Common myeloid progenitor, CD34-positive (primary cell): ENCODE data around the gene B4GALT6.

Experiments
- CTCF ChIA-PET: fragments of 350-600 bp; sonication (Branson Sonifier 250); formaldehyde crosslinking; loops from one replicate; lab custom pipeline; 2021; ENCODE audit warnings: antibody characterized with exemption; lab: Charles Lee
- POLR2A ChIA-PET: fragments of 350-600 bp; sonication (Branson Sonifier 250); formaldehyde crosslinking; loops from one replicate; lab custom pipeline; 2021; ENCODE audit warnings: antibody characterized with exemption; lab: Charles Lee
- DNase-seq, 3 donors: peaks; one replicate each; pipeline versions ENCODE4 v3.0.0 to v3.0.0-alpha.2; 2013
- H3K27ac ChIP-seq, 2 experiments: 1 replicate in 1 of 2; 2 replicates in 1 of 2; pipeline ENCODE4 v1.7.0; 2013; ENCODE audit warnings: inconsistent platforms in 2 of 2, low read length in 2 of 2, mild to moderate bottlenecking in 2 of 2, low read depth in 1 of 2, moderate library complexity in 1 of 2; ENCODE audit not compliant: severe bottlenecking in 2 of 2, insufficient read depth in 1 of 2, poor library complexity in 1 of 2
- H3K27me3 ChIP-seq, 5 experiments: replicated peaks in 2 of 5; 1 replicate in 3 of 5; 2 replicates in 2 of 5; pipeline versions ENCODE4 v1.6.1 to v1.7.0; 2013; ENCODE audit warnings: low read length in 4 of 5, mild to moderate bottlenecking in 2 of 5, moderate library complexity in 2 of 5, inconsistent platforms in 1 of 5; ENCODE audit not compliant: insufficient read depth in 5 of 5, control insufficient read depth in 4 of 5
- H3K36me3 ChIP-seq, 4 experiments: 1 replicate in 2 of 4; 2 replicates in 2 of 4; pipeline versions ENCODE4 v1.6.1 to v1.7.0; 2013; ENCODE audit warnings: low read length in 3 of 4, control low read depth in 1 of 4, mild to moderate bottlenecking in 1 of 4; ENCODE audit not compliant: control insufficient read depth in 4 of 4, insufficient read depth in 4 of 4
- H3K4me1 ChIP-seq, 4 experiments: 1 replicate in 3 of 4; 2 replicates in 1 of 4; pipeline versions ENCODE4 v1.6.1 to v1.7.1; 2013; ENCODE audit warnings: low read length in 3 of 4, mild to moderate bottlenecking in 3 of 4, control low read depth in 1 of 4, inconsistent platforms in 1 of 4, moderate library complexity in 1 of 4; ENCODE audit not compliant: control insufficient read depth in 4 of 4, insufficient read depth in 4 of 4; ENCODE audit errors: control extremely low read depth in 1 of 4
- H3K4me3 ChIP-seq, 7 experiments: 1 replicate in 4 of 7; 2 replicates in 3 of 7; pipeline versions ENCODE4 v1.5.1 to v1.7.0; 2013; ENCODE audit warnings: mild to moderate bottlenecking in 7 of 7, low read length in 6 of 7, moderate library complexity in 6 of 7, inconsistent platforms in 2 of 7, low read depth in 2 of 7, control low read depth in 1 of 7; ENCODE audit not compliant: insufficient read depth in 4 of 7, control insufficient read depth in 1 of 7; ENCODE audit errors: extremely low read depth in 1 of 7
- H3K9me3 ChIP-seq, 5 experiments: 1 replicate in 4 of 5; 2 replicates in 1 of 5; pipeline versions ENCODE4 v1.6.1 to v1.7.1; 2013; ENCODE audit warnings: low read length in 4 of 5, mild to moderate bottlenecking in 2 of 5, inconsistent platforms in 1 of 5, low read depth in 1 of 5, moderate library complexity in 1 of 5; ENCODE audit not compliant: control insufficient read depth in 4 of 5, insufficient read depth in 2 of 5; ENCODE audit errors: control extremely low read depth in 1 of 5
- WGBS: methylation state at CpG from one replicate; pipeline ENCODE4 v1.1.5; 2013; ENCODE audit not compliant: insufficient coverage; 5-methylcytosine and 5-hydroxymethylcytosine counted together

The B4GALT6 gene

DNA sequence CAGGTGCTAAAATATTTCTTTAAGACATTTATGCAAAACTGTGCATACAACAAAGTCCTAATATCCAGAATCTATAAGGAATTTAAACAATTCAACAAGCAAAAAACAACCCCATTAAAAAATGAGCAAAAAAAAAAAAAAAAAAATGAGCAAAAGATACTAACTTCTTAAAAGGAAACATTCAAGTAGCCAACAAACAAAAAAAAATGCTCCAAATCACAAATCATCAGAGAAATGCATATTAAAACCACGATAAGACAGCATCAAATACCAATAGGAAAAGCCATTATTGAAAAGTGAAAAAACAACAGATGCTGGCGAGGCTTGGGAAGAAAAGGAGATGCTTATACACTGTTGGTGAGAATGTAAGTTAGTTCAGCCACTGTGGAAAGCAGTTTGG is 34.9 kb downstream of the B4GALT6 start:
- H3K9me3 ChIP-seq = no peaks in the 10 kb centered on the region
- H3K36me3 ChIP-seq = peaks cover 2 to 17% (median 5%) of the 10 kb centered on the region in 4 experiments
- no peak for DNase-seq
- CTCF ChIA-PET = interaction anchor here (0.8 to 2.9 kb wide), 6 partner anchors 8 to 73 kb away, joined by 3 to 17 read pairs (median 4); no protein-coding TSS in a partner anchor
- H3K4me3 ChIP-seq = no peak overlapping the region
- no peaks in the 10 kb centered on the region for H3K27me3 ChIP-seq
- no peak overlapping the region for H3K27ac ChIP-seq
- H3K4me1 ChIP-seq = peaks cover 9 to 76% (median 54%) of the 10 kb centered on the region in 4 experiments
- no CpG with 5 or more reads among the region's 2 CpGs for WGBS
- POLR2A ChIA-PET = interaction anchor here (1.0 kb wide), 1 partner anchor 16 kb away, joined by 3 read pairs; no protein-coding TSS in a partner anchor

DNA sequence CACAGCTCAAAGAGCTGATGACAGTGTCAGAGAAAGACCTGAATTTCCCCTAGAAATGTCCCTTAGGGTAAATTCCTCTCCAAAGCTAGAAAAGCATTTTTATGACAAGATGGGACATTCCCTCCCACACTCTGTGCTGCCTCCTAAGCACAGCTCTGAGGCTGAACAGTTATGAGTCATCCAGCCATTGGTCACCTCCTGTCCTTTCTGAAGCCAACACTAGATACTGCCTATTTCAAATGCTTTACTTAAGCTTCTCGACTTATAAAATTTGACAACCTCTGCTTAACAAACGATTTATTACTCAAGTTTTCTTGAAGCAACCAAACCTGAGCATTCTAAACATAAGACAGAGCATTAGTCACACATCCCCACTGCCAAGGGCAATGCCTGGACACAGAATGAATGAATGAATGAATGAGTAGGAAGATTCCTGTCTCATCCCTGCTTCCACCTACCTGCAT is 35.4 kb downstream of the B4GALT6 start:
- Histone ChIP-seq H3K9me3 (no peaks in the 10 kb centered on the region), H3K4me3 (no peak overlapping the region), H3K36me3 (peaks cover 2 to 17% (median 5%) of the 10 kb centered on the region in 4 experiments), H3K4me1 (peaks cover 9 to 76% (median 54%) of the 10 kb centered on the region in 4 experiments), H3K27me3 (no peaks in the 10 kb centered on the region), H3K27ac (no peak overlapping the region)
- ChIA-PET POLR2A (interaction anchor here (1.0 kb wide), 1 partner anchor 16 kb away, joined by 3 read pairs; no protein-coding TSS in a partner anchor), CTCF (interaction anchor here (0.9 to 2.0 kb wide), 2 partner anchors 14 to 37 kb away, joined by 3 to 7 read pairs; no protein-coding TSS in a partner anchor)
- 80% methylated on average over 1 of the region's 2 CpGs for WGBS
- DNase-seq = peak in 2 of 3 donors; percentile 63 to 72

DNA sequence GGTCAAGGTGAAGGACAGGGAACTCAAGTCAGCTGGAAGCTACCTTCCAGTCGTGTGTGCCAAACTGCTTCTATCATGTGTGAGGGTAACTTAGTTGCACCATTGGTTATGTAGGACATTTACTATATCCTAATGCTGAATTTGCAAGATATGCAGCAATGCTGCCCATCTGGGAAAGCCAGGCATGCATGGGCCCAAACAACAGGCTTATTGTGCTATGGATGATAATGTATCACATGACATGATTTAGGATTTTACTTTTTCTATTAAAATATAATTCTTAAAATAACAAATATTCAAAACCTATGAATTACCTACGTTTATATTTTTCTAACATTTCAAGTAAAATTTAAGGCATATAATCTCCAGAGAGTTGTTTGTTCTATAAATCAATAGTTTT is 35.9 kb downstream of the B4GALT6 start:
- WGBS = 100% methylated on average over 1 of the region's 2 CpGs
- CTCF ChIA-PET = interaction anchor here (0.9 to 2.0 kb wide), 2 partner anchors 13 to 36 kb away, joined by 3 to 7 read pairs; no protein-coding TSS in a partner anchor
- H3K9me3 ChIP-seq = no peaks in the 10 kb centered on the region

DNA sequence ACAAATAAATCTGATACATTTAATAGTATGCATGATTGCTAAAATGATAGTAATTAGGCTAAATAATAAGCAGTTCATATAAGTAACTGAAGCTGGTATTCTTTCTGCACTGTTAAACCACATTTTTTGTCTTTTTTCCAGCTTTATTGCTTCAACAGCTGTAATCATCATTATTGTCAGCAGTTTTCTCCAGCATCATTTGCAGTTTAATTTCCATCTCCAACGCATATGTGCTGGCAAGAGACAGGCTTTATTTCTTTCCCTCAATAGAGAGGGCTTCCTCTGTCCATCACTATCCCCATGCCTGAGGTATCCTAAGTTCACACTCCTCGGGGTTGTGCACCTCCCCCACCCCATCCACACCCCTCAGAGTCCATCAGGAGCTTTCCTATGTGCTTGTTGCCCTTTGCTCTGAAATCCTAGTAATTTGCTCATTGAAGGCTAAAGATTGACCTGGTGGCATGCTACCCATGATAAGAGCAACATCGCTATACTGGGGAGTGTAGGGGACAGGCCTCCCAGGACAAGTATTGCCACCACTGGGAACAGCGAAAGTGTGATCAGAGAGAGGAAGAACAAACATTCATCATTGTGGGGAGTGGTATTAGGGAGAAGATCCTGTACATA is 37.1 kb downstream of the B4GALT6 start:
- no peak overlapping the region for H3K4me3 ChIP-seq
- H3K9me3 ChIP-seq = no peaks in the 10 kb centered on the region
- peaks cover 9 to 62% (median 43%) of the 10 kb centered on the region in 4 experiments for H3K4me1 ChIP-seq
- DNase-seq = no peak
- CTCF ChIA-PET = interaction anchor here (1.0 to 2.0 kb wide), 7 partner anchors 10 to 75 kb away, joined by 3 to 11 read pairs (median 5); no protein-coding TSS in a partner anchor
- no peaks in the 10 kb centered on the region for H3K27me3 ChIP-seq
- H3K36me3 ChIP-seq = peaks cover 7 to 15% (median 10%) of the 10 kb centered on the region in 4 experiments
- POLR2A ChIA-PET = no interaction called here
- 85% methylated on average over 4 of the region's 4 CpGs for WGBS
- peak overlapping the region in 1 of 2 experiments; percentile 33 for H3K27ac ChIP-seq

More for the DNA sequence above, 35.9 kb downstream of the B4GALT6 start:
- Histone ChIP-seq H3K4me3 (no peak overlapping the region), H3K36me3 (peaks cover 5 to 15% (median 10%) of the 10 kb centered on the region in 4 experiments), H3K27ac (no peak overlapping the region), H3K4me1 (peaks cover 9 to 73% (median 53%) of the 10 kb centered on the region in 4 experiments), H3K27me3 (no peaks in the 10 kb centered on the region)
- DNase-seq = no peak
- POLR2A ChIA-PET = no interaction called here

DNA sequence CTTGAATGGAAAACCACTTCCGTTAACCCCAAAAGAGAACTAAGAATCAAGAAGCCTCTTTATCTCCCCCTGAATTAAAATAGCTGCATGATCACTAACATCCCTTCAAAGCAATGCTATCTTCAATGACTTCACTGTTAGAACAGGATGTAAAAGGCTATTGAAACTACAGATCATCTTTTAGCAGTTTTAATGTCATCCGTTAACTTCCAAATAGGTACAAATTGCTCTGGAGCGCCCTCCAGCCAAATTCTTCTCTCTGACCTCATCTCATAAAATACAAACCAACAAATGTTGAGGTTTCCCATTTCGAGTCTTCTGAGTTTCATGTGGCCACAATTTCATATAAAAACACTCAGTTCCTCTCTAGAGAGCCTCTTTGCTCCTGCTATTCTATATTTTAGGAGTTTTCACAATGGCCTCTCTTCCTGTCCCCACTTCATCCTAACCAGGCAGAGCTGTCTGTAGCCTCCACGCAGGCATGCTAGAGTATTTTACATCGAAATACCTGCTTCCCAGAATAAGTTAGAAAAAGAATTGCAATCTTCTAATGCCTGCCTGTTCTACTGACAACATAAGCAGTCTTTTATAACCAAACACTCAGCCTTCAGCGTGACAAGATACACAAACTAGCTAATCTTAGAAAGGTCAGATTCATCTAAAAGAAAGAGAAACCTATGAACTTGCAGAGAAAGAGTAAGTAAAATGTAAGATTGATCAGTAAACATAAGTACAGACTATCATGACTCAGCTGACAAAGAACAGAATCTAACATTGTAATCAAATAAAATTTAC is 37.9 kb downstream of the B4GALT6 start:
- H3K27ac ChIP-seq = peak overlapping the region; percentile 6 to 33
- peak in 1 of 3 donors; percentile 25 for DNase-seq
- H3K36me3 ChIP-seq = peaks cover 9 to 21% (median 13%) of the 10 kb centered on the region in 4 experiments
- H3K4me1 ChIP-seq = peaks cover 7 to 56% (median 37%) of the 10 kb centered on the region in 4 experiments
- 73% methylated on average over 4 of the region's 7 CpGs for WGBS
- ChIA-PET CTCF (interaction anchor here (1.0 to 2.0 kb wide), 6 partner anchors 9 to 76 kb away, joined by 3 to 11 read pairs (median 4); no protein-coding TSS in a partner anchor), POLR2A (interaction anchor here (0.8 kb wide), 1 partner anchor 36 kb away, joined by 4 read pairs; no protein-coding TSS in a partner anchor)
- H3K4me3 ChIP-seq = no peak overlapping the region
- H3K9me3 ChIP-seq = no peaks in the 10 kb centered on the region
- H3K27me3 ChIP-seq = no peaks in the 10 kb centered on the region

DNA sequence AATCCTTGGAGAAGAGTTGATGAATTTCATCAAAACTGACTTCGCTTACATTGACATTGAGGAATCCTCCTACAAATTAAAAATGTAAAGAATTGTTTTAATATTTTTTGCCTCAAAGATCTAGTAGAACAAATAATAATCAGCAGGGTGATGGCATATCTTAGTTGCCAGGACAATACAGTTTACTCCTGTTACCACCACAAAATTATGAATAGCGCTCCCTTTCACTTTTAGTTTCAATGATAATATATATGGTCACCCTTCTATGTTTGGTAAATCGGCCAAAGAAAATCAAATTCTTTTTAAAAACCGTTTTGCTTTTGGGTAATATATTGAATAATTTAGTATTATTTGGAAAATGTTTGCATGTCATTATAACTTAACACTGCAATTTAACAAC is 39.0 kb downstream of the B4GALT6 start:
- no CpG with 5 or more reads among the region's 4 CpGs for WGBS
- CTCF ChIA-PET = interaction anchor here (2.0 kb wide), 1 partner anchor 14 kb away, joined by 11 read pairs; no protein-coding TSS in a partner anchor
- DNase-seq = peak in 2 of 3 donors; percentile 26 to 41
- Histone ChIP-seq H3K27me3 (no peaks in the 10 kb centered on the region), H3K36me3 (peaks cover 9 to 25% (median 17%) of the 10 kb centered on the region in 4 experiments), H3K4me1 (peaks cover 4 to 45% (median 26%) of the 10 kb centered on the region in 4 experiments), H3K9me3 (no peaks in the 10 kb centered on the region), H3K4me3 (no peak overlapping the region), H3K27ac (no peak overlapping the region)
- POLR2A ChIA-PET = interaction anchor here (0.8 kb wide), 1 partner anchor 37 kb away, joined by 4 read pairs; no protein-coding TSS in a partner anchor
